NB4 (cell line): ENCODE measurements around the gene OSBP2.

Experiments used
- DNase-seq: peaks from one replicate; pipeline ENCODE4 v3.0.0; 2010; ENCODE audit warnings: low read depth
- H3K4me3 ChIP-seq: one replicate; pipeline ENCODE4 v1.5.1; 2011; ENCODE audit warnings: mild to moderate bottlenecking, low read depth, low read length, moderate library complexity
- CTCF ChIP-seq: IDR thresholded peaks from one replicate; pipeline ENCODE4 v1.5.1; 2012; ENCODE audit warnings: low read depth, low read length
- MAX ChIP-seq: IDR thresholded peaks from 2 replicates; pipeline ENCODE4 v1.6.1; 2011; ENCODE audit warnings: low read depth, low read length
- MYC ChIP-seq: IDR thresholded peaks from 2 replicates; pipeline ENCODE4 v1.6.1; 2011; ENCODE audit warnings: low read depth, low read length
- POLR2A ChIP-seq: IDR thresholded peaks from 2 replicates; pipeline ENCODE4 v1.6.1; 2011; ENCODE audit warnings: mild to moderate bottlenecking; ENCODE audit not compliant: insufficient read length; ENCODE audit errors: extremely low read depth

OSBP2 gene

GRCh38 chr22:30872285-30873041, 177.8 kb downstream of the OSBP2 start:
- no peak for DNase-seq
- TF ChIP-seq MAX: no peak
- TF ChIP-seq MYC: no peak
- no peak for TF ChIP-seq POLR2A
- no peak for TF ChIP-seq CTCF
- no peak overlapping the region for H3K4me3 ChIP-seq

GRCh38 chr22:30873086-30873650, 178.5 kb downstream of the OSBP2 start:
- DNase-seq: no peak
- H3K4me3 ChIP-seq: no peak overlapping the region
- TF ChIP-seq CTCF (no peak), MAX (no peak), POLR2A (no peak), MYC (no peak)

GRCh38 chr22:30873661-30874060, 179.0 kb downstream of the OSBP2 start:
- H3K4me3 ChIP-seq: no peak overlapping the region
- TF ChIP-seq POLR2A (no peak), MAX (no peak), MYC (no peak), CTCF (no peak)
- no peak for DNase-seq

- no peak for DNase-seq
- TF ChIP-seq MAX (no peak), CTCF (no peak), MYC (no peak), POLR2A (no peak)
- H3K4me3 ChIP-seq: no peak overlapping the region
Measured at GRCh38 chr22:30874431-30875370, 180.0 kb downstream of the OSBP2 start.

- TF ChIP-seq POLR2A (no peak), MYC (no peak), CTCF (no peak), MAX (no peak)
- no peak for DNase-seq
- no peak overlapping the region for H3K4me3 ChIP-seq
Measured at GRCh38 chr22:30875481-30876215, 181.0 kb downstream of the OSBP2 start.
